Hepatocyte (in vitro differentiated cells): ENCODE measurements around the gene SPATA20. TPM values are rescaled to one million over a fixed set of nuclear protein-coding genes. Genes with fewer than 3 reads are reported as not detected.

Source experiments
- DNase-seq: peaks from one replicate; pipeline ENCODE4 v3.0.0-alpha.2; 2016; ENCODE audit warnings: low spot score
- H2AFZ ChIP-seq: fragments of 200-600 bp; sonication (generic); 2 replicates; pipeline ENCODE4 v1.6.0; 2016; ENCODE audit warnings: antibody characterized with exemption, mild to moderate bottlenecking
- H3K27ac ChIP-seq: fragments of 200-600 bp; sonication (generic); 2 replicates; pipeline ENCODE4 v1.5.1; 2016; ENCODE audit warnings: mild to moderate bottlenecking
- H3K27me3 ChIP-seq: fragments of 200-600 bp; sonication (generic); 2 replicates; pipeline ENCODE4 v1.6.1; 2016
- H3K36me3 ChIP-seq: fragments of 200-600 bp; sonication (generic); replicated peaks from 2 replicates; pipeline ENCODE4 v1.5.1; 2016; ENCODE audit warnings: low read depth; ENCODE audit not compliant: insufficient read depth
- H3K4me1 ChIP-seq: fragments of 200-600 bp; sonication (generic); 2 replicates; pipeline ENCODE4 v1.5.1; 2016; ENCODE audit warnings: mild to moderate bottlenecking, moderate library complexity; ENCODE audit not compliant: insufficient read depth
- H3K4me2 ChIP-seq: fragments of 200-600 bp; sonication (generic); 2 replicates; pipeline ENCODE4 v1.6.0; 2016
- H3K4me3 ChIP-seq: fragments of 200-600 bp; sonication (generic); 2 replicates; pipeline ENCODE4 v1.5.1; 2016; ENCODE audit warnings: mild to moderate bottlenecking
- H3K79me2 ChIP-seq: fragments of 200-600 bp; sonication (generic); 2 replicates; pipeline ENCODE4 v1.6.0; 2017; ENCODE audit warnings: mild to moderate bottlenecking
- H3K9me2 ChIP-seq: fragments of 200-600 bp; sonication (generic); replicated peaks from 2 replicates; pipeline ENCODE4 v1.6.0; 2017; ENCODE audit warnings: mild to moderate bottlenecking; ENCODE audit not compliant: insufficient read depth
- H3K9me3 ChIP-seq: fragments of 200-600 bp; sonication (generic); 2 replicates; pipeline ENCODE4 v1.5.1; 2016; ENCODE audit warnings: low read depth, mild to moderate bottlenecking
- H4K20me1 ChIP-seq: fragments of 200-600 bp; sonication (generic); 2 replicates; pipeline ENCODE4 v1.6.0; 2016; ENCODE audit warnings: mild to moderate bottlenecking; ENCODE audit not compliant: insufficient read depth, poor library complexity, severe bottlenecking
- CTCF ChIP-seq: fragments of 200-600 bp; sonication (generic); IDR thresholded peaks from 2 replicates; pipeline ENCODE4 v1.5.1; 2016; ENCODE audit warnings: antibody characterized with exemption, mild to moderate bottlenecking; ENCODE audit not compliant: poor library complexity
- EZH2 ChIP-seq: fragments of 200-600 bp; sonication (generic); IDR thresholded peaks from 2 replicates; pipeline ENCODE4 v1.6.1; 2016; ENCODE audit warnings: antibody characterized with exemption, mild to moderate bottlenecking, borderline replicate concordance
- EZH2phosphoT487 ChIP-seq: fragments of 200-600 bp; sonication (generic); IDR thresholded peaks from one replicate; pipeline ENCODE4 v1.6.1; 2018; ENCODE audit warnings: antibody characterized with exemption, mild to moderate bottlenecking, low read depth, moderate library complexity; ENCODE audit not compliant: unreplicated experiment, severe bottlenecking
- WGBS: methylation state at CpG from one replicate; pipeline ENCODE4 v1.1.6; 2016; ENCODE audit warnings: low lambda C conversion rate; ENCODE audit errors: missing lambda C conversion rate; 5-methylcytosine and 5-hydroxymethylcytosine counted together
- polyA plus RNA-seq: library from polyadenylated mRNA; unstranded; fragments of >200 nt; fragmentation: Nextera tagmentation; extraction: Ambion mirVana; gene quantifications from 2 replicates; pipeline ENCODE4 v1.2.1, GENCODE V29; 2016
- total RNA-seq: library from RNA; depleted of rRNA; stranded (reverse); fragments of >200 nt; gene quantifications from 2 replicates; pipeline ENCODE4 v1.2.3, GENCODE V29; 2014

Gene SPATA20
- total and polyA plus RNA-seq, 2 experiments from 2014 or later = 97.5 to 108 TPM

GRCh38 chr17:50508573-50509460 lies 38.2 kb upstream of the SPATA20 start:
- Histone ChIP-seq H3K9me3 (no peaks in the 10 kb centered on the region), H3K4me2 (peak overlapping the region; percentile 86), H4K20me1 (no peaks in the 10 kb centered on the region), H3K79me2 (no peaks in the 10 kb centered on the region), H3K9me2 (no peaks in the 10 kb centered on the region), H3K4me3 (peak overlapping the region; percentile 40), H3K27ac (peak overlapping the region; percentile 59), H3K27me3 (no peaks in the 10 kb centered on the region), H3K36me3 (no peaks in the 10 kb centered on the region), H2AFZ (peak overlapping the region; percentile 61), H3K4me1 (peaks cover 4% of the 10 kb centered on the region)
- TF ChIP-seq EZH2 (no peak), CTCF (no peak), EZH2phosphoT487 (no peak)
- no peak for DNase-seq
- WGBS = 31% methylated on average over 32 of the region's 32 CpGs

- Histone ChIP-seq H3K9me3 (no peaks in the 10 kb centered on the region), H3K36me3 (no peaks in the 10 kb centered on the region), H3K9me2 (no peaks in the 10 kb centered on the region), H3K4me1 (peaks cover 15% of the 10 kb centered on the region), H3K4me2 (peak overlapping the region; percentile 14), H3K27ac (peak overlapping the region; percentile 33), H3K79me2 (no peaks in the 10 kb centered on the region), H4K20me1 (no peaks in the 10 kb centered on the region), H2AFZ (no peak overlapping the region), H3K4me3 (no peak overlapping the region), H3K27me3 (no peaks in the 10 kb centered on the region)
- DNase-seq = no peak
- no peak for TF ChIP-seq EZH2
- no peak for TF ChIP-seq EZH2phosphoT487
- no peak for TF ChIP-seq CTCF
- WGBS = 42% methylated on average over 3 of the region's 3 CpGs
Observed at GRCh38 chr17:50511058-50511457, 35.9 kb upstream of the SPATA20 start.

- no peak overlapping the region for H3K4me3 ChIP-seq
- H3K9me3 ChIP-seq = no peaks in the 10 kb centered on the region
- H3K27ac ChIP-seq = no peak overlapping the region
- no peaks in the 10 kb centered on the region for H3K9me2 ChIP-seq
- no peak overlapping the region for H2AFZ ChIP-seq
- peaks cover 11% of the 10 kb centered on the region for H3K4me1 ChIP-seq
- no peak for DNase-seq
- H4K20me1 ChIP-seq = no peaks in the 10 kb centered on the region
- 46% methylated on average over 4 of the region's 4 CpGs for WGBS
- TF ChIP-seq EZH2phosphoT487 (no peak), EZH2 (no peak), CTCF (no peak)
- H3K79me2 ChIP-seq = no peaks in the 10 kb centered on the region
- H3K27me3 ChIP-seq = no peaks in the 10 kb centered on the region
- no peaks in the 10 kb centered on the region for H3K36me3 ChIP-seq
- peak overlapping the region; percentile 28 for H3K4me2 ChIP-seq
Observed at GRCh38 chr17:50513495-50513894, 33.5 kb upstream of the SPATA20 start.
